CD14-positive monocyte (primary cell): ENCODE data around the gene ZNF212. TPM values are rescaled to one million over a fixed set of nuclear protein-coding genes. Genes with fewer than 3 reads are reported as not detected.

Experiments used
- DNase-seq, 3 donors: peaks; one replicate each; pipeline ENCODE4 v3.0.0-alpha.2; 2011 to 2022
- H2AFZ ChIP-seq: 2 replicates; pipeline ENCODE4 v1.6.0; 2012; ENCODE audit warnings: mild to moderate bottlenecking, low read depth, low read length, inconsistent platforms; ENCODE audit not compliant: insufficient read depth, poor library complexity, severe bottlenecking
- H3K27ac ChIP-seq, 2 donors: 1 replicate in 1 of 2; 2 replicates in 1 of 2; pipeline ENCODE4 v1.5.1; 2012 to 2013; ENCODE audit warnings: low read length in 2 of 2, control low read depth in 1 of 2, inconsistent platforms in 1 of 2, low read depth in 1 of 2, mild to moderate bottlenecking in 1 of 2
- H3K27me3 ChIP-seq, 2 donors: one replicate each; pipeline versions ENCODE4 v1.6.0 to v1.6.1; 2011 to 2013; ENCODE audit warnings: low read length in 2 of 2; ENCODE audit not compliant: control insufficient read depth in 2 of 2, insufficient read depth in 2 of 2
- H3K36me3 ChIP-seq, 2 donors: replicated peaks in 1 of 2; 1 replicate in 1 of 2; 2 replicates in 1 of 2; pipeline versions ENCODE4 v1.5.1 to v1.6.1; 2012 to 2013; ENCODE audit warnings: low read length in 2 of 2, control low read depth in 1 of 2, inconsistent platforms in 1 of 2, mild to moderate bottlenecking in 1 of 2; ENCODE audit not compliant: insufficient read depth in 2 of 2, control insufficient read depth in 1 of 2
- H3K4me1 ChIP-seq, 2 donors: 1 replicate in 1 of 2; 2 replicates in 1 of 2; pipeline versions ENCODE4 v1.5.1 to v1.6.1; 2012 to 2013; ENCODE audit warnings: low read length in 2 of 2, control low read depth in 1 of 2, inconsistent platforms in 1 of 2, mild to moderate bottlenecking in 1 of 2, moderate library complexity in 1 of 2; ENCODE audit not compliant: insufficient read depth in 2 of 2, control insufficient read depth in 1 of 2
- H3K4me2 ChIP-seq: replicated peaks from 2 replicates; pipeline ENCODE3; 2012; ENCODE audit warnings: low read length, moderate library complexity, mild to moderate bottlenecking; ENCODE audit not compliant: poor library complexity, severe bottlenecking; ENCODE audit errors: extremely low read depth
- H3K4me3 ChIP-seq, 3 experiments: fragments of 200-600 bp in 1 of 3; sonication (generic) in 1 of 3; replicated peaks in 1 of 3; 1 replicate in 2 of 3; 2 replicates in 1 of 3; pipeline ENCODE4 v1.5.1; 2011 to 2013; ENCODE audit warnings: low read length in 3 of 3, mild to moderate bottlenecking in 3 of 3, control low read depth in 2 of 3, low read depth in 2 of 3, inconsistent platforms in 1 of 3, moderate library complexity in 1 of 3
- H3K79me2 ChIP-seq: 2 replicates; pipeline ENCODE4 v1.6.0; 2012; ENCODE audit warnings: mild to moderate bottlenecking, control low read depth, inconsistent platforms, low read length, moderate library complexity; ENCODE audit not compliant: insufficient read depth
- H3K9ac ChIP-seq: 2 replicates; pipeline ENCODE4 v1.6.0; 2017; ENCODE audit warnings: low read length, mild to moderate bottlenecking; ENCODE audit not compliant: insufficient read depth, poor library complexity, severe bottlenecking
- H3K9me3 ChIP-seq, 2 donors: replicated peaks in 1 of 2; 1 replicate in 1 of 2; 2 replicates in 1 of 2; pipeline versions ENCODE4 v1.5.1 to v1.6.1; 2012 to 2013; ENCODE audit warnings: low read length in 2 of 2, control low read depth in 1 of 2; ENCODE audit not compliant: control insufficient read depth in 1 of 2, insufficient read depth in 1 of 2
- H4K20me1 ChIP-seq: 2 replicates; pipeline ENCODE4 v1.6.0; 2012; ENCODE audit warnings: mild to moderate bottlenecking, low read length, control low read depth, moderate library complexity; ENCODE audit not compliant: insufficient read depth
- H3K27ac Mint-ChIP-seq, 7 donors: one replicate each; pipeline ENCODE4 v1.8.0; 2020; ENCODE audit warnings: mild to moderate bottlenecking in 7 of 7, mixed read lengths in 7 of 7, moderate library complexity in 6 of 7, inconsistent platforms in 2 of 7
- H3K27me3 Mint-ChIP-seq, 3 donors: one replicate each; pipeline ENCODE4 v1.8.0; 2021 to 2022; ENCODE audit warnings: low read depth in 3 of 3, mild to moderate bottlenecking in 3 of 3, mixed read lengths in 3 of 3, moderate library complexity in 3 of 3, inconsistent platforms in 1 of 3
- H3K36me3 Mint-ChIP-seq, 2 donors: one replicate each; pipeline ENCODE4 v1.8.0; 2020; ENCODE audit warnings: mixed read lengths in 2 of 2, inconsistent platforms in 1 of 2, mild to moderate bottlenecking in 1 of 2
- H3K4me1 Mint-ChIP-seq: one replicate; pipeline ENCODE4 v1.8.0; 2020; ENCODE audit warnings: mild to moderate bottlenecking, mixed read lengths
- H3K4me3 Mint-ChIP-seq, 2 donors: one replicate each; pipeline ENCODE4 v1.8.0; 2020; ENCODE audit warnings: mild to moderate bottlenecking in 2 of 2, mixed read lengths in 2 of 2, moderate library complexity in 1 of 2
- H3K9me3 Mint-ChIP-seq, 7 donors: one replicate each; pipeline ENCODE4 v1.8.0; 2020 to 2022; ENCODE audit warnings: mixed read lengths in 7 of 7, mild to moderate bottlenecking in 6 of 7, moderate library complexity in 6 of 7, inconsistent platforms in 2 of 7
- WGBS: methylation state at CpG from one replicate; pipeline ENCODE4 v1.1.5; 2013; ENCODE audit warnings: missing lambda C conversion rate; ENCODE audit not compliant: insufficient coverage; 5-methylcytosine and 5-hydroxymethylcytosine counted together
- intact Hi-C, 2 donors: fragments of 100-400 bp; cut with micrococcal nuclease; formaldehyde crosslinking; loops; one replicate each; pipeline versions ENCODE4 v1.15.0 to v1.15.1; 2023
- polyA plus RNA-seq, 3 donors: library from polyadenylated mRNA; depleted of rRNA in 1 of 3; unstranded in 2 of 3; stranded (reverse) in 1 of 3; fragments of 300-500 nt in 2 of 3; fragments of >200 nt in 1 of 3; fragmentation: Illumina TruSeq in 2 of 3; gene quantifications; 1 replicate in 2 of 3; 2 replicates in 1 of 3; pipeline ENCODE4 v1.2.3, GENCODE V29; 2012 to 2021
- TF ChIP-seq, protein P1 (sequence below): fragments of 200-600 bp; IDR thresholded peaks from one replicate; pipeline ENCODE4 v1.8.0; 2022; ENCODE audit warnings: antibody characterized with exemption, mild to moderate bottlenecking

The ZNF212 gene
- polyA plus RNA-seq, 3 donors: 1.6 to 5.9 (median 2.3) TPM

DNA sequence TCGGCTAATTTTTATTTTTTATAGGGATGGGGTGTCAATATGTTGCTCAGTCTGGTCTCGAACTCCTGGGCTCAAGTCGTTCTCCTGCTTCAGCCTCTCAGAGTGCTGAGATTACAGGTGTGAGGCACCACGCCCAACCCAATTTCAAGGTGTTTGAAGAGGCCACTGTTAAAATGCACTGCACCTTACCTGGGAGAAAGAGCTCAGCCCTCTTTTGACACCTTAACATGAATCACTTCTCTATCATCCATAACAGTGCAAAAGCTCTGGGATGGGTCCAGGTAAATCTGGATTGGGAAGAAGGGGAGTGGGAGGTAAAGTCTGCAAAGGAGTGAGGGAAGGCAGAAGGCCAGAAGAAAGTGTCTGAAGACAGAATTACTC, 44.7 kb upstream of the ZNF212 start:
- peak overlapping the region; percentile 78 for H3K9ac ChIP-seq
- H3K36me3 ChIP-seq: peaks cover 16 to 18% of the 10 kb centered on the region in 2 donors
- WGBS: 80% methylated on average over 1 of the region's 4 CpGs
- peaks cover 37% of the 10 kb centered on the region for H3K79me2 ChIP-seq
- H3K4me2 ChIP-seq: peak overlapping the region; percentile 92
- DNase-seq: no peak
- H3K27ac ChIP-seq: peak overlapping the region in 1 of 2 donors; percentile 61
- H3K4me1 Mint-ChIP-seq: peaks cover 28% of the 10 kb centered on the region
- peak overlapping the region; percentile 91 for H2AFZ ChIP-seq
- H3K4me3 ChIP-seq: peak overlapping the region; percentile 85 to 93 (median 93)
- TF ChIP-seq, protein P1, sequence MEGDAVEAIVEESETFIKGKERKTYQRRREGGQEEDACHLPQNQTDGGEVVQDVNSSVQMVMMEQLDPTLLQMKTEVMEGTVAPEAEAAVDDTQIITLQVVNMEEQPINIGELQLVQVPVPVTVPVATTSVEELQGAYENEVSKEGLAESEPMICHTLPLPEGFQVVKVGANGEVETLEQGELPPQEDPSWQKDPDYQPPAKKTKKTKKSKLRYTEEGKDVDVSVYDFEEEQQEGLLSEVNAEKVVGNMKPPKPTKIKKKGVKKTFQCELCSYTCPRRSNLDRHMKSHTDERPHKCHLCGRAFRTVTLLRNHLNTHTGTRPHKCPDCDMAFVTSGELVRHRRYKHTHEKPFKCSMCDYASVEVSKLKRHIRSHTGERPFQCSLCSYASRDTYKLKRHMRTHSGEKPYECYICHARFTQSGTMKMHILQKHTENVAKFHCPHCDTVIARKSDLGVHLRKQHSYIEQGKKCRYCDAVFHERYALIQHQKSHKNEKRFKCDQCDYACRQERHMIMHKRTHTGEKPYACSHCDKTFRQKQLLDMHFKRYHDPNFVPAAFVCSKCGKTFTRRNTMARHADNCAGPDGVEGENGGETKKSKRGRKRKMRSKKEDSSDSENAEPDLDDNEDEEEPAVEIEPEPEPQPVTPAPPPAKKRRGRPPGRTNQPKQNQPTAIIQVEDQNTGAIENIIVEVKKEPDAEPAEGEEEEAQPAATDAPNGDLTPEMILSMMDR: no peak
- H3K9me3 Mint-ChIP-seq: peaks cover 0 to 1% (median 0%) of the 10 kb centered on the region in 7 donors
- peak overlapping the region; percentile 84 to 86 for H3K4me3 Mint-ChIP-seq
- peak overlapping the region in 1 of 7 donors; percentile 8 for H3K27ac Mint-ChIP-seq
- peaks cover 17 to 21% of the 10 kb centered on the region in 2 donors for H3K4me1 ChIP-seq
- peaks cover 11% of the 10 kb centered on the region for H4K20me1 ChIP-seq
- intact Hi-C loops: no loop called here
- no peaks in the 10 kb centered on the region for H3K9me3 ChIP-seq
- H3K27me3 Mint-ChIP-seq: peaks cover 18 to 21% (median 20%) of the 10 kb centered on the region in 3 donors
- peaks cover 0 to 2% of the 10 kb centered on the region in 2 donors for H3K27me3 ChIP-seq
- H3K36me3 Mint-ChIP-seq: peaks cover 17 to 20% of the 10 kb centered on the region in 2 donors

DNA sequence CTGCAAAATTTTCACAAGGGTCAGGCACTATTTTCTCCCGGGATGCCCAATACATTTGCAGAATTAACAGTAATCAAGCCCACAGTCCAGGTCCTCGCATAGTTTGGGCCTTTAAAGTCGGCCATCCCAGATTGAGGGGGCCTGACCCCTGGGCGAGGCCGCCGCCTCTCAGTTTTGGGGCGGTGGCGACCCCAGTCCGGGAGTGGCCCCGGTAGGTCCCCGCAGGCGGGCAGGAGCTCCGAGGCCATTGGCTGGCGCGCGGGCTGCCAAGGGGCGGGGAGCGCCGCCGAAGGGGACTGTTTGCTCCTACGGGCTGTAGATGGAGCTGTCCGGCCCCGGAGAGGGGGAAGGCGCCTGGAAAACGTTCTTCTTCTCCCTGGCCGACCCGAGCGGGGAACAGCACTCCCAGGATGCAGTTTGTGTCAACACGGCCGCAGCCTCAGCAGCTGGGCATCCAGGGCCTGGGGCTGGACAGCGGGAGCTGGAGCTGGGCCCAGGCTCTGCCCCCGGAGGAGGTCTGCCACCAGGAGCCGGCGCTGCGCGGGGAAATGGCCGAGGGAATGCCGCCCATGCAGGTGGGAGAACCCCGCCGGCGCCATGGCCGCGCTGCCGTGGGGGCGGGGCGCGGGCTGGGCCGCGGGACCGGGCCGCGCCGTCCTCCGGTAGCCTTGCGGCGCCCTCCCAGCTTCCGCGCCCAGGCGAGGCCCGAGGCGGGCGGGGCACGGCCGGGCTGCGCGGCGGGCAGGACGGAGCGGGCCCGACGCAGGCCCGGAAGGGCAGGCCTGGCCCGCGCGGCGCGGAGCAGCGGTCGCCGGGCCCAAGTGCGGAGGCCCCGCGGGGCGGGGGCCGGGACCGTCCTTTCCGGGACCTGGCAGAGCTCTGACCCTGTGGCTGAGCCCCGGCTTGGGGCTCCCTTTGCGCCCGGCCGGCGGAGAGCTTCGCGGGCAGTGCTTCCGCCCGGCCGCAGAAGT, 44.0 kb upstream of the ZNF212 start, which contains the start of gene ZNF282:
Gene ZNF282, plus strand, starts transcription at position 367 of the 971 bp plus-strand sequence. Its CDS starts 44 bp downstream, at position 411.
- peaks cover 41% of the 10 kb centered on the region for H3K79me2 ChIP-seq
- Mint-ChIP-seq H3K27me3 (peaks cover 12 to 16% (median 14%) of the 10 kb centered on the region in 3 donors), H3K9me3 (peaks cover 0 to 1% (median 0%) of the 10 kb centered on the region in 7 donors), H3K36me3 (peaks cover 23 to 27% of the 10 kb centered on the region in 2 donors), H3K4me3 (peak within 1 kb of the TSS; percentile 86 to 91), H3K4me1 (peaks cover 28% of the 10 kb centered on the region), H3K27ac (peak within 1 kb of the TSS in 6 of 7 donors; percentile 41 to 84 (median 70))
- TF ChIP-seq, protein P1: peak; percentile 68
- H3K4me1 ChIP-seq: peaks cover 17 to 21% of the 10 kb centered on the region in 2 donors
- no peaks in the 10 kb centered on the region for H3K9me3 ChIP-seq
- under 1% methylated on average over 89 of the region's 97 CpGs for WGBS
- peaks cover 23 to 24% of the 10 kb centered on the region in 2 donors for H3K36me3 ChIP-seq
- peak; percentile 47 to 68 (median 58) for DNase-seq
- no peaks in the 10 kb centered on the region for H3K27me3 ChIP-seq
- H4K20me1 ChIP-seq: peaks cover 11% of the 10 kb centered on the region
- H2AFZ ChIP-seq: peak within 1 kb of the TSS; percentile 91
- intact Hi-C loops: no loop called here
- H3K4me3 ChIP-seq: peak within 1 kb of the TSS; percentile 85 to 93 (median 93)
- peak within 1 kb of the TSS; percentile 78 for H3K9ac ChIP-seq
- peak within 1 kb of the TSS; percentile 59 to 76 for H3K27ac ChIP-seq
- H3K4me2 ChIP-seq: peak within 1 kb of the TSS; percentile 92
